ENCODE measurements around the gene MAD1L1.

- no peak for TF ChIP-seq CTCF (IDR thresholded peaks at IDR 0.05; ENCODE audit: extremely low read depth in 1 of 2, insufficient read depth in 1 of 2, low read depth in 1 of 2, low read length in 2 of 2)
- TF ChIP-seq EZH2 (IDR thresholded peaks at IDR 0.05; ENCODE audit: borderline replicate concordance, low read depth, low read length, severe bottlenecking): no peak
- TF ChIP-seq POLR2A (IDR thresholded peaks at IDR 0.05; ENCODE audit: low read depth, low read length): no peak
- no peak for TF ChIP-seq MAX (IDR thresholded peaks at IDR 0.05; ENCODE audit: insufficient read depth, insufficient read length)
These were observed 319.1 kb downstream of the MAD1L1 start for GRCh38 chr7:1913466-1914282.
